Stimulated activated CD8-positive, alpha-beta memory T cell treated with anti-CD3 and anti-CD28 coated beads, Interleukin-4, amount 100 ng/mL, for 24 hours (primary cell): ENCODE data around the gene CA7.
"Not testable (repeated sequence)": the region's sequence is repeated elsewhere in the genome, so short reads cannot be mapped to it uniquely, and the experiment has no call there.

Experiments used
- DNase-seq: peaks from one replicate; pipeline ENCODE4 v3.0.0-alpha.2; 2020; ENCODE audit warnings: low read depth

Gene CA7

DNA sequence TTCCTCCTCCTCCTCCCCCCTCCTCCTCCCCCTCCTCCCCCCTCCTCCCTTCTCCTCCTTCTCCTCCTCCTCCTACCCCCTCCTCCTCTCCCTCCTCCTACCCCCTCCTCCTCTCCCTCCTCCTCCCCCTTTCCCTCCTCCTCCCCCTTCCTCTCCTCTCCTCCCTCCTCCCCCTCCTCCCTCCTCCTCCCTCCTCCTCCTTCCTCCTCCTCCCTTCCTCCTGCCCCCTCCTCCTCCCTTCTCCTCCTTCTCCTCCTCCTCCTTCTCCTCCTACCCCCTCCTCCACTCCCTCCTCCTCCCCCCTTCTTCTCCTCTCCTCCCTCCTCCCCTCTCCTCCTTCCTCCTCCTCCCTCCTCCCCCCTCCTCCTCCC, 29.5 kb downstream of the CA7 start:
- no peak for DNase-seq

DNA sequence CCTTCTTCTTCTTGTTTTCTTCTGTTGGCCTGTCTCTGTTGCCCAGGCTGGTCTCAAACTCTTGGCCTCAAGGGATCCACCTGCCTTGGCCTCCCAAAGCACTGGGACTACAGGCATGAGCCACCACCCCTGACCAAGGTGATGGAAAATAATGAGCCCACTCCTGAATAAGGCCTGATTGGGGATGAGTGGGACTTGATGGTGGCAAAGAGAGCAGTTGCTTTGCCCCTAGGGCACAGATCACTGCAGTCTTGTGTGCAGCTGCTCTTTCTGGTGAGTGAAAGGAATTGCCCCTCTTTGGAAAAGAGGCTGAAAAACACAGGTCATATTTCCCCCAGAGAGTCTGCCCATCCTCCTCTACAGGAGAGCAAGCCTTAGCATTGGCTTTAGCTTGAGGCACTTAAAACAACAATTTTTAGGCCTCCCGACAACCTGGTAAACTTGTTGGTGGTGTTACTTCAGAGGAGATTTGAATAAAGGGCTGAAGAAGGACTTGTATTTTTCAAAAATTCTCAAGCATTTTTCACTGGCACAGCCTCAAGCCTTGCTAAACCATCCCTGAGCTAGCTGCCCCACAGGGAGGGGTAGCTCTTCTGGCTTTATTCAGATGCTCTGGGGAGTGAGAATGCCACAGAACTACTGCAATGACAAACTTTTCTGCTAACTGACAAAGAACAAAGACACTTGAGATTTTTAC, 30.0 kb downstream of the CA7 start:
- no peak for DNase-seq

GRCh38 chr16:66878067-66878466, 33.9 kb downstream of the CA7 start:
- DNase-seq = peak; percentile 64

DNA sequence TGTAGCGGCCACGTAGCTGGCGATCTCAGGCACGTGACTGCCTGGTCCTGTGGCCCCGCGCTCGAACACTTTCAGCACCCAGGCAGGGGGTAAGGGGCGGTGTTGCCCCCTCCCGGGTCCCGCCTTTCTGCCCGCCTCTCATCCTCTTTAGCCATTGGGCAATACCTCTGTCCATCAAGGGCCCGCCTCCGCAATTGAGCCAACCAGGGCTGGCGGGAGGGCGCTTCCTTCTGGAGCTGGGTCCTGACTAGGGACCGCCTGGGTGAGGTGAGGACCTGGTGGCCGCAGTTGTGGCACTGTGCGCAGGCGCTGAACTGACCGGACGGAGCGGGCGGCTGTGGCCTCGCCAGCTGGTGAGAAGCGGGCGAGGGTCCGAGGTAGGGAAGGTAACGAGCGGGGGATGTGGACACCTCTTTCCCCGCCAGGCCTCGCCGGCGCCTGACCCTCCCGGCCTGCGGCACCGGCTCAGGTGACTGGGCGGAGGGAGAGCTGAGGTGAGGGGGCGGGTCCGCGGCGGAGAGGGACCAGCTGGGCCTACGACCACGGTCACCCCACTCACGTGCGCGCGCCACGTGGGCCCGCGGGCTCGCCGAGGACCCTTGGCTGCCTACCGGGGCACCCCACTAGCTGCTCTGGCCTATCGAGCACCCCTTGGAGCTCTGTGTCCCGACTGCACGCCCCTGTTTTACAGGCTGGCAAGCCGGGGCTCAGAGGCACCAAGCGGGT, 36.2 kb downstream of the CA7 start, which contains the start of gene PDP2:
Gene PDP2, plus strand, starts transcription at position 228 of the 726 bp plus-strand sequence. CDS start 3,770 bp downstream, outside the sequence.
- DNase-seq = peak; percentile 80

- DNase-seq = no peak
Observed at GRCh38 chr16:66881014-66881417, 36.8 kb downstream of the CA7 start.

- DNase-seq = no peak
Observed at GRCh38 chr16:66881560-66881959, 37.3 kb downstream of the CA7 start.

DNA sequence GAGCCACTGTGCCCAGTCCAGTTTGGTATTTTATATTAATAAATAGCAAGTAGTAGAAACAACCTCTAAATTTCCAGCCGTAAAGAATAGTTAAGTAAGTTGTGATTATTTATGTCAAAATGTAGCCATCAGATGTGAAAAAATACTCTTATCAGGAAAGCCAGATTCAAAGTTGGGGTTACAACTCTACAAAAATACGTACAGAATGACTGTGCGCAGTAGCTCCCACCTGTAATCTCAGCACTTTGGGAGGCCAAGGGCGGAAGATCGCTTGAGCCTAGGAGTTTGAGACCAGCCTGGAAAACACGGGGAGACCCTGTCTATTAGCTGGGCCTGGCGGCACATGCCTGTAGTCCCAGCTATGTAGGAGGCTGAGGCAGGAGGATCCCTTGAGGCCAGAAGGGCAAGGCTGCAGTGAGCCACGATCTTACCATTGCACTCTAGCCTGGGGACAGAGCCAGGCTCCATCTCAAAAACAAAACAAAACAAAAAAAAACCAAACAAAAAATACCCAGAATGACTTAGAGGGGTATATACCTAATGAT, 37.8 kb downstream of the CA7 start:
- DNase-seq = no peak

- DNase-seq = no peak
Observed at GRCh38 chr16:66882702-66883101, 38.5 kb downstream of the CA7 start.

GRCh38 chr16:66885491-66885890, 41.3 kb downstream of the CA7 start:
- DNase-seq = no peak

DNA sequence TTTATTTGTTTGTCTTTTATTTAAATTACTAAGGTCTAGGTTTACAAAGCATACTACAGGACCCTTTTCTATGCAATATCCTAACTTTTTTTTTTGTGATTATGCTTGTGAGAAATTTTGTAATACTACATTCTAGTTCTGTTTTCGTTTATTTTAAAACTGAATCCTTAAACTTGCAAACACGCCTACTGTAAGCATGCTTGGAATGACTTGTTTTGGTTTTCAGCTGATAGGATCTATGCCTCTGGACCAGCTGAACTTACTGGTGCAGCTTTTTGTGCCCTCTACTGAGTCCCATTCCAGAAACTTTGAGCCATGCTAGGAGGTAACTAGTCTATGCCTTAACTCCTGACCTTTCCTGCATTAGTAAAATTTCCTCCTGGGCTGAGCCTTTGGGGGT, 42.1 kb downstream of the CA7 start:
- no peak for DNase-seq

- no peak for DNase-seq
Observed at GRCh38 chr16:66886914-66887313, 42.7 kb downstream of the CA7 start.

GRCh38 chr16:66888647-66889615, 44.7 kb downstream of the CA7 start:
- DNase-seq = no peak

- DNase-seq = no peak
Observed at GRCh38 chr16:66889622-66890021, 45.4 kb downstream of the CA7 start.

DNA sequence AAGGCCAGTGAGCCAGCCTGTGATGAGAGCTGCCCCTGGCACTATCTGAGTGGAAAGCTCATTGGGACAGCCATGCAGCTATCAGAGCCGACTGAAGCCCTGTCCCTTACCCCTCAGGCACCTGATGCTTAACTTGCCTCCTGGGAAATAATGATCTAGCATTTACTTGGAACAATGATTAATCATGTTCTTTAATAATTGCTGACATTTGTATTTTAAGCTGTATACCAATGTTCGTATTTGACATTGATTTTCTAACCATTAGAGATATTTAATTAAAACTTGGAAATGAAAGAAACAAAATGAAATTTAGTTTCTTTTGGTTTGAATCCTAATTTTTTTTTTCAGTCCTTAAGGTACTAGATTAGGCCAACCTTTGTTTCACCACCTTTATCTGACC, 46.6 kb downstream of the CA7 start:
- no peak for DNase-seq

GRCh38 chr16:66891360-66891759, 47.1 kb downstream of the CA7 start:
- DNase-seq = no peak

GRCh38 chr16:66891797-66892196, 47.6 kb downstream of the CA7 start:
- no peak for DNase-seq

- no peak for DNase-seq
Observed at GRCh38 chr16:66894055-66894454, 49.8 kb downstream of the CA7 start.

DNA sequence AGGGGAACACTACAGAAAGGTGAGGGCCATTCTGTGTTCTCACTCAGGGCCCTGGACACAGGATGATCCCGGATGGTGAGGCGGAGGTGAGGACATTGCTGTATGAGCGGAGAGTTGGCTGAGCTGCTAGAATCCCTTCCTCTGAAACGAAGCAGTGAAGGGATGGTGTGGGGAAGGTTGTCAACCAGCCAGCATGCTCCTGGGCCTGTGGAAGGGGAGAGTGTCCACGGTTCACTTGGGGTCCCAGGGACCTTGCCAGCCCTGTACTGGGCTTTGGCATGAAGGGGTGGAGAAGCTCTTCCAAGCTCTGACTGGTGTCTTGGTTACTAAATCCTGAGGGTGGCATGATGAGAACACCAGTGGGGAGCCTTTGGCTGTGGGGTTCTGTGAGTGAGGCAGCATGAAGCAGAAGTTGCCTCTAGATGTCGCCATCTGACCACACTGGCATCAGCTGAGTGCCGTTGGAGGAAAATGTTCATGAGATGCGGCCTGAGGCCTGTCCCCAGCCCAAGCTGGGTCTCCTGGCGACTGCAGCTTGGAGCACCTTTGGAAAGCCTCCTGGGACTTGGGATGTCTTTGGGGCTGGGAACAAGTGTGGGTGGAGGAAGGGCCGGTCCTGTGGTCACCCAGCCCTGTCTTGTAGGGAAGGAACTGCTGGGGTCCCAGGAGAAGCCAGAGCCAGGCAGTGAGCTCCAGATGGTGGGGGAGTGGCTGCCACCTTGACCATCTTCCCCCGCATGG, 50.9 kb downstream of the CA7 start:
- DNase-seq = no peak

GRCh38 chr16:66895689-66895979, 51.4 kb downstream of the CA7 start:
- no peak for DNase-seq

GRCh38 chr16:66895999-66896398, 51.8 kb downstream of the CA7 start:
- no peak for DNase-seq

DNA sequence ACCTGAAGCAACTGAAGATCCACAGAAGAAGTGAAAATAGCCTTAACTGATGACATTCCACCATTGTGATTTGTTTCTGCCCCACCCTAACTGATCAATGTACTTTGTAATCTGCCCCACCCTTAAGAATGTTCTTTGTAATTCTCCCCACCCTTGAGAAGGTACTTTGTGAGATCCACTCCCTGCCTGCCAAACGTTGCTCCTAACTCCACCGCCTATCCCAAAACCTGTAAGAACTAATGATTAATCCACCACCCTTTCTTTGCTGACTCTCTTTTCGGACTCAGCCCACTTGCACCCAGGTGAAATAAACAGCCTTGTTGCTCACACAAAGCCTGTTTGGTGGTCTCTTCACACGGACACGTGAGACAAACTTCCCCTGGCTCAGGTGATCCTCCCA, 52.5 kb downstream of the CA7 start:
- not testable (repeated sequence) for DNase-seq

DNA sequence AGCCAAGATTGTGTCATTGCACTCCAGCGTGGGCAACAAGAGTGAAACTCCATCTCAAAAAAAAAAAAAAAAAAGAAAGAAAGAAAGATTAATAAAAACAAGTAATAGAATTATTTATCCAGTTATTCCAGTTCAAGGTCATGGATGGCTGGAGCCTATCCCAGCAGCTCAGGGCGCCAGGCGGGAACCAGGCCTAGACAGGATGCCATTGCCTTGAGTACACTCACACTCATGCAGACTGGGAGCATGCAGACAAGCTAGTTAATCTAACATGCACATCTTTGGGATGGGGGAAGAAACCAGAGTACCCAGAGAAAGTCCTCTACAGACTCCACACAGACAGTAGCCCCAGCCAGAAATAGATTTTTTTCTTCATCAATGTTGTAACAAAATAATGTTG, 54.0 kb downstream of the CA7 start:
- DNase-seq = no peak
